SK-N-SH (cell line): Measurements from ENCODE around the gene TMEM123. TPM values are rescaled to one million over a fixed set of nuclear protein-coding genes. Genes with fewer than 3 reads are reported as not detected.

ENCODE experiments used
- CTCF ChIA-PET: fragments of 300-600, 350-600 bp; formaldehyde crosslinking; extraction: SDS; loops from one replicate; lab custom pipeline; 2021; lab: Yijun Ruan, JAX
- POLR2A ChIA-PET: fragments of 350-600 bp; sonication (Branson Sonifier 250); formaldehyde crosslinking; extraction: SDS; loops from one replicate; lab custom pipeline; 2020; ENCODE audit warnings: antibody characterized with exemption, inconsistent platforms; lab: Yijun Ruan, JAX
- DNase-seq: peaks from one replicate; pipeline ENCODE4 v3.0.0; 2012
- H2AFZ ChIP-seq: fragments of 200-600 bp; sonication (generic); 2 replicates; pipeline ENCODE4 v1.8.1; 2016; ENCODE audit warnings: antibody characterized with exemption, mild to moderate bottlenecking, low read depth
- H3F3A ChIP-seq: fragments of 200-600 bp; sonication (generic); replicated peaks from 2 replicates; pipeline ENCODE3; 2016; ENCODE audit warnings: antibody characterized with exemption, mild to moderate bottlenecking; ENCODE audit not compliant: insufficient read depth
- H3K27ac ChIP-seq, 2 experiments: fragments of 200-500 bp in 1 of 2; fragments of 200-600 bp in 1 of 2; sonication (Bioruptor generic) in 1 of 2; sonication (generic), shearing (Covaris generic) in 1 of 2; 2 replicates each; pipeline versions ENCODE4 v1.5.1 to v1.6.1; 2014 to 2016; ENCODE audit warnings: low read depth in 2 of 2, inconsistent platforms in 1 of 2, low read length in 1 of 2, mild to moderate bottlenecking in 1 of 2, mixed read lengths in 1 of 2
- H3K27me3 ChIP-seq: fragments of 200-600 bp; sonication (generic), shearing (Covaris generic); 2 replicates; pipeline ENCODE4 v1.6.1; 2016; ENCODE audit warnings: mixed run types; ENCODE audit not compliant: insufficient read depth
- H3K36me3 ChIP-seq, 2 experiments: fragments of 200-500 bp in 1 of 2; fragments of 200-600 bp in 1 of 2; sonication (Bioruptor generic) in 1 of 2; sonication (generic) in 1 of 2; replicated peaks in 1 of 2; 2 replicates each; pipeline versions ENCODE3 to v1.5.1; 2014 to 2016; ENCODE audit warnings: low read length in 1 of 2, mild to moderate bottlenecking in 1 of 2; ENCODE audit not compliant: insufficient read depth in 2 of 2, control insufficient read depth in 1 of 2
- H3K4me1 ChIP-seq, 2 experiments: fragments of 200-500 bp in 1 of 2; fragments of 200-600 bp in 1 of 2; sonication (Bioruptor generic) in 1 of 2; sonication (generic), shearing (Covaris generic) in 1 of 2; 2 replicates each; pipeline versions ENCODE4 v1.5.1 to v1.6.1; 2014 to 2016; ENCODE audit warnings: low read depth in 1 of 2, low read length in 1 of 2, mixed run types in 1 of 2; ENCODE audit not compliant: insufficient read depth in 2 of 2, control insufficient read depth in 1 of 2
- H3K4me2 ChIP-seq: fragments of 200-600 bp; sonication (generic), shearing (Covaris generic); 2 replicates; pipeline ENCODE4 v1.6.1; 2017; ENCODE audit warnings: mixed run types
- H3K4me3 ChIP-seq, 2 experiments: fragments of 200-500 bp in 1 of 2; fragments of 200-600 bp in 1 of 2; sonication (Bioruptor generic) in 1 of 2; sonication (generic), shearing (Covaris generic) in 1 of 2; 2 replicates each; pipeline versions ENCODE4 v1.5.1 to v1.8.1; 2014 to 2016; ENCODE audit warnings: low read depth in 2 of 2, inconsistent platforms in 1 of 2, low read length in 1 of 2, mild to moderate bottlenecking in 1 of 2, mixed read lengths in 1 of 2, moderate library complexity in 1 of 2
- H3K79me2 ChIP-seq: fragments of 200-600 bp; sonication (generic); 2 replicates; pipeline ENCODE4 v1.8.1; 2017; ENCODE audit warnings: mild to moderate bottlenecking; ENCODE audit not compliant: insufficient read depth
- H3K9ac ChIP-seq: fragments of 200-600 bp; sonication (generic); 2 replicates; pipeline ENCODE4 v1.6.1; 2017; ENCODE audit warnings: mixed run types
- H3K9me2 ChIP-seq: fragments of 200-600 bp; sonication (generic); 2 replicates; pipeline ENCODE4 v1.6.1; 2017; ENCODE audit warnings: mixed run types
- H3K9me3 ChIP-seq: fragments of 200-600 bp; sonication (generic); 2 replicates; pipeline ENCODE4 v1.6.1; 2017; ENCODE audit warnings: mixed run types, mild to moderate bottlenecking, moderate library complexity
- H4K20me1 ChIP-seq: fragments of 200-600 bp; sonication (generic); 2 replicates; pipeline ENCODE4 v1.6.1; 2017; ENCODE audit warnings: mild to moderate bottlenecking, mixed run types; ENCODE audit not compliant: insufficient read depth
- CTCF ChIP-seq: fragments of 200-600 bp; sonication (generic); IDR thresholded peaks from 2 replicates; pipeline ENCODE4 v1.6.1; 2017; ENCODE audit warnings: antibody characterized with exemption, mild to moderate bottlenecking, moderate library complexity
- FOSL2 ChIP-seq: IDR thresholded peaks from 2 replicates; pipeline ENCODE4 v1.4.0; 2012; ENCODE audit warnings: low read depth, mild to moderate bottlenecking, moderate library complexity, borderline replicate concordance
- FOXJ3 ChIP-seq: sonication (generic); formaldehyde crosslinking; IDR thresholded peaks from 2 replicates; pipeline ENCODE4 v1.5.1; 2020; ENCODE audit warnings: mild to moderate bottlenecking, missing genetic modification reagents
- JUND ChIP-seq: IDR thresholded peaks from 2 replicates; pipeline ENCODE4 v1.4.0; 2012
- NFIC ChIP-seq: IDR thresholded peaks from 2 replicates; pipeline ENCODE4 v1.4.0; 2012; ENCODE audit warnings: borderline replicate concordance
- NRF1 ChIP-seq: IDR thresholded peaks from 2 replicates; pipeline ENCODE4 v1.6.1; 2012; ENCODE audit warnings: low read depth, mild to moderate bottlenecking, low read length
- PBX3 ChIP-seq: IDR thresholded peaks from 2 replicates; pipeline ENCODE4; 2012
- REST ChIP-seq: IDR thresholded peaks from 2 replicates; pipeline ENCODE4 v1.6.1; 2012; ENCODE audit warnings: mild to moderate bottlenecking, low read depth, low read length, moderate library complexity
- RFX5 ChIP-seq: IDR thresholded peaks from 2 replicates; pipeline ENCODE4 v1.6.1; 2012; ENCODE audit warnings: mild to moderate bottlenecking, improper control_type of control experiment, low read length
- RXRA ChIP-seq: IDR thresholded peaks from 2 replicates; pipeline ENCODE4 v1.4.0; 2012; ENCODE audit warnings: low read depth, mild to moderate bottlenecking, borderline replicate concordance
- SMC3 ChIP-seq: IDR thresholded peaks from 2 replicates; pipeline ENCODE4 v1.6.1; 2012; ENCODE audit warnings: low read depth, low read length, improper control_type of control experiment
- TAF1 ChIP-seq: IDR thresholded peaks from 2 replicates; pipeline ENCODE4 v1.6.1; 2012; ENCODE audit warnings: low read depth, mild to moderate bottlenecking, low read length, moderate library complexity, borderline replicate concordance
- TCF12 ChIP-seq: IDR thresholded peaks from 2 replicates; pipeline ENCODE4 v1.4.0; 2012
- TEAD4 ChIP-seq: IDR thresholded peaks from 2 replicates; pipeline ENCODE4 v1.4.0; 2012; ENCODE audit warnings: mild to moderate bottlenecking, borderline replicate concordance; ENCODE audit not compliant: insufficient read depth
- USF2 ChIP-seq: fragments of 150-350 bp; IDR thresholded peaks from 2 replicates; pipeline ENCODE4 v1.6.1; 2017; ENCODE audit warnings: antibody characterized with exemption, low read length, low read depth, borderline replicate concordance
- WGBS: methylation state at CpG from one replicate; pipeline ENCODE4 v1.1.6; 2017; ENCODE audit warnings: low lambda C conversion rate; 5-methylcytosine and 5-hydroxymethylcytosine counted together
- polyA plus RNA-seq, 3 experiments: library from polyadenylated mRNA; depleted of rRNA; stranded (reverse); fragments of >200 nt; gene quantifications; 2 replicates each; pipeline ENCODE4 v1.2.3, GENCODE V29; 2012

TMEM123 gene
- polyA plus RNA-seq, 1 of the 3 experiments (the other 2 are of a cell fraction) = 86.1 TPM

- no peak overlapping the region for H3K4me2 ChIP-seq
- H3K27me3 ChIP-seq = no peaks in the 10 kb centered on the region
- H3K4me3 ChIP-seq = no peak overlapping the region
- DNase-seq = no peak
- no peaks in the 10 kb centered on the region for H3K9me3 ChIP-seq
- H3K36me3 ChIP-seq = peaks cover 21 to 32% of the 10 kb centered on the region in 2 experiments
- H3K9me2 ChIP-seq = no peaks in the 10 kb centered on the region
- POLR2A ChIA-PET = no interaction called here
- WGBS = 90% methylated on average over 5 of the region's 5 CpGs
- H3K79me2 ChIP-seq = peaks cover 68% of the 10 kb centered on the region
- peaks cover 22% of the 10 kb centered on the region for H3F3A ChIP-seq
- H4K20me1 ChIP-seq = 0 out of 2 replicates have a peak, but pooled peaks cover 5% of the 10 kb centered on the region
- TF ChIP-seq TCF12 (no peak), CTCF (no peak), TAF1 (no peak), PBX3 (no peak), USF2 (no peak), RFX5 (no peak)
- TF ChIP-seq, all 33 proteins: peak for 0
- CTCF ChIA-PET = interaction anchor here (0.9 to 2.0 kb wide), 2 partner anchors 11 to 15 kb away, joined by 5 to 10 read pairs; no protein-coding TSS in a partner anchor
- H3K9ac ChIP-seq = no peak overlapping the region
- peaks cover 0 to 4% of the 10 kb centered on the region in 2 experiments; a peak in 3 of 4 replicates for H3K4me1 ChIP-seq
- no peak overlapping the region for H2AFZ ChIP-seq
- no peak overlapping the region for H3K27ac ChIP-seq
Observed at GRCh38 chr11:102405501-102405900, 47.1 kb downstream of the TMEM123 start.

- POLR2A ChIA-PET = no interaction called here
- CTCF ChIA-PET = interaction anchor here (1.3 to 4.3 kb wide), 2 partner anchors 11 to 93 kb away, joined by 6 to 30 read pairs; no protein-coding TSS in a partner anchor
- peaks cover 43 to 58% of the 10 kb centered on the region in 2 experiments for H3K36me3 ChIP-seq
- TF ChIP-seq REST (no peak), RXRA (no peak), TEAD4 (no peak), SMC3 (no peak), TAF1 (no peak), CTCF (no peak), NRF1 (no peak), RFX5 (no peak), FOXJ3 (CRISPR knock-in tag) (no peak), TCF12 (no peak), JUND (no peak), FOSL2 (no peak), NFIC (no peak)
- H2AFZ ChIP-seq = no peak overlapping the region
- no peak overlapping the region for H3K4me2 ChIP-seq
- no peak overlapping the region for H3K9ac ChIP-seq
- H3K79me2 ChIP-seq = peaks cover 83% of the 10 kb centered on the region
- peaks cover 24% of the 10 kb centered on the region for H3F3A ChIP-seq
- no peaks in the 10 kb centered on the region for H3K9me2 ChIP-seq
- no peak overlapping the region for H3K27ac ChIP-seq
- DNase-seq = no peak
- no peaks in the 10 kb centered on the region for H3K9me3 ChIP-seq
- H3K4me3 ChIP-seq = no peak overlapping the region
- no peaks in the 10 kb centered on the region for H3K27me3 ChIP-seq
- no peaks in the 10 kb centered on the region; a peak in 1 of 4 replicates for H3K4me1 ChIP-seq
- no peaks in the 10 kb centered on the region for H4K20me1 ChIP-seq
Observed at GRCh38 chr11:102402548-102402947, 50.0 kb downstream of the TMEM123 start.
